Purkinje cell (primary cell): ENCODE measurements around the gene HEBP1. TPM values are rescaled to one million over a fixed set of nuclear protein-coding genes. Genes with fewer than 3 reads are reported as not detected.

Experiments
- polyA plus RNA-seq: library from polyadenylated mRNA; unstranded; fragments of >200 nt; fragmentation: Nextera tagmentation; gene quantifications from 2 replicates; pipeline ENCODE4 v1.2.1, GENCODE V29; 2014

The HEBP1 gene
- polyA plus RNA-seq, result 18.5 and 20.8 TPM in 2 replicates

GRCh38 chr12:12999959-13000615 is at the start of gene HEBP1:
Gene HEBP1 (minus strand): TSS chr12:13000265. CDS start chr12:13000114, 151 bp downstream.

GRCh38 chr12:13044002-13044905 is 44.2 kb upstream of the HEBP1 start, which contains the start of gene FAM234B:
Gene FAM234B (plus strand): TSS chr12:13044381. CDS start chr12:13044404, 23 bp downstream.

GRCh38 chr12:12952036-12952435 is 48.0 kb downstream of the HEBP1 start, which contains the start of gene GPRC5D:
Gene GPRC5D (minus strand): TSS chr12:12952170. CDS start chr12:12950384, 1,786 bp downstream.

Other genes with a start within 250 kb of the HEBP1 start
- gene APOLD1, start 214.6 kb downstream of the HEBP1 start, polyA plus RNA-seq, result 1.4 and 2.1 TPM in 2 replicates
- gene DDX47, start 186.9 kb downstream of the HEBP1 start, polyA plus RNA-seq, result 52.1 and 75.6 TPM in 2 replicates
- gene GPRC5A, start 108.7 kb downstream of the HEBP1 start, polyA plus RNA-seq, result not detected in 2 replicates
- not detected in 2 replicates for gene GPRC5D, start 48.1 kb downstream of the HEBP1 start, polyA plus RNA-seq
- 68.5 and 76.6 TPM in 2 replicates for gene FAM234B, start 44.1 kb upstream of the HEBP1 start, polyA plus RNA-seq
- gene GSG1, start 103.4 kb upstream of the HEBP1 start, polyA plus RNA-seq, result 1.0 and 2.9 TPM in 2 replicates
- gene EMP1, start 196.5 kb upstream of the HEBP1 start, polyA plus RNA-seq, result not detected in 2 replicates